C4-2B (cell line): ENCODE results near the gene PPP2R2B.

Experiments used
- ZFX ChIP-seq: fragments of 450-650 bp; IDR thresholded peaks from 2 replicates; pipeline ENCODE4 v1.6.1; 2017
- TF ChIP-seq, protein P1 (sequence below): fragments of 450-650 bp; conservative IDR thresholded peaks from 2 replicates; pipeline ENCODE4 v1.5.1; 2017; ENCODE audit warnings: mild to moderate bottlenecking

DNA sequence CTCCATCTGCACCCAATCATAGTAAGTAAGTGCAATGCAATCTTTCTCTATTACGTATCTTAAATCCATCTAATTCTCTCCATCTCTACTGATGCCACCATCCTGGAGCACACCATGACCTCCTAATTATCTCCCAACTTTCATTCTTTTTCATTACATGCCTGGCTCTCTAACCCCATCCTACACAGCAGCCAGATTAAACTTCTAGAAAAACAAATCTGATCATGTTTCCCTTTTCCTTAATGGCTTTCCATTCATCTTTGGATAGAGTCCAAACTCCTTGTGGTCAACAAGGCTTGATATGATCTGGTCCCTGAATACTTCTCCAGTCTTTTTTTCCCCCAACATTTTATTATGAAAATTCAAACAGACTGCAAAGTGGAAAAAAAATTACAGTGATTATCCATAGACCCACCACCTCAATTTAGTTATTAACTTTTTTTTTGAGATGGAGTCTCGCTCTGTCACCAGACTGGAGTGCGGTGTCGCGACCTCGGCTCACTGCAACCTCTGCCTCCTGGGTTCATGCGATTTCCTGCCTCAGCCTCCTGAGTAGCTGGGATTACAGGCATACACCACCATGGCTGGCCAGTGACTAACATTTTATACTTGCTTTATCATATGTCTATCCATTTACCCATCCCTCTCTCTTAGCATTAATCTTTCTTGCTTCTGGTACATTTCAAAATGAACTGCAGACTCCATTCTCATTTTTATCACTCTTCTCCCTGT, 5.2 kb downstream of the PPP2R2B start:
- TF ChIP-seq, protein P1, sequence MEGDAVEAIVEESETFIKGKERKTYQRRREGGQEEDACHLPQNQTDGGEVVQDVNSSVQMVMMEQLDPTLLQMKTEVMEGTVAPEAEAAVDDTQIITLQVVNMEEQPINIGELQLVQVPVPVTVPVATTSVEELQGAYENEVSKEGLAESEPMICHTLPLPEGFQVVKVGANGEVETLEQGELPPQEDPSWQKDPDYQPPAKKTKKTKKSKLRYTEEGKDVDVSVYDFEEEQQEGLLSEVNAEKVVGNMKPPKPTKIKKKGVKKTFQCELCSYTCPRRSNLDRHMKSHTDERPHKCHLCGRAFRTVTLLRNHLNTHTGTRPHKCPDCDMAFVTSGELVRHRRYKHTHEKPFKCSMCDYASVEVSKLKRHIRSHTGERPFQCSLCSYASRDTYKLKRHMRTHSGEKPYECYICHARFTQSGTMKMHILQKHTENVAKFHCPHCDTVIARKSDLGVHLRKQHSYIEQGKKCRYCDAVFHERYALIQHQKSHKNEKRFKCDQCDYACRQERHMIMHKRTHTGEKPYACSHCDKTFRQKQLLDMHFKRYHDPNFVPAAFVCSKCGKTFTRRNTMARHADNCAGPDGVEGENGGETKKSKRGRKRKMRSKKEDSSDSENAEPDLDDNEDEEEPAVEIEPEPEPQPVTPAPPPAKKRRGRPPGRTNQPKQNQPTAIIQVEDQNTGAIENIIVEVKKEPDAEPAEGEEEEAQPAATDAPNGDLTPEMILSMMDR, result no peak
- TF ChIP-seq ZFX, result no peak
